Kidney epithelial cell (primary cell): ENCODE results near the gene VWA3A. TPM values are rescaled to one million over a fixed set of nuclear protein-coding genes. Genes with fewer than 3 reads are reported as not detected.
"Not testable (repeated sequence)": the region's sequence is repeated elsewhere in the genome, so short reads cannot be mapped to it uniquely, and the experiment has no call there.

Source experiments
- DNase-seq: peaks from one replicate; pipeline ENCODE4 v3.0.0-alpha.2; 2010; ENCODE audit warnings: low read depth
- H3K27me3 ChIP-seq: 2 replicates; pipeline ENCODE4 v1.6.0; 2011; ENCODE audit warnings: low read length; ENCODE audit not compliant: control insufficient read depth, insufficient read depth
- H3K36me3 ChIP-seq: 2 replicates; pipeline ENCODE4 v1.5.1; 2011; ENCODE audit warnings: low read length; ENCODE audit not compliant: control insufficient read depth, insufficient read depth
- H3K4me3 ChIP-seq: 2 replicates; pipeline ENCODE4 v1.5.1; 2011; ENCODE audit warnings: low read depth, mild to moderate bottlenecking, control low read depth, low read length
- CTCF ChIP-seq: IDR thresholded peaks from 2 replicates; pipeline ENCODE4 v1.5.1; 2011; ENCODE audit warnings: mild to moderate bottlenecking, moderate library complexity, low read length, control low read depth, inconsistent platforms; ENCODE audit not compliant: insufficient read depth, poor library complexity, severe bottlenecking
- total RNA-seq: library from RNA; depleted of rRNA; stranded (reverse); fragments of >200 nt; gene quantifications from 2 replicates; pipeline ENCODE4 v1.2.3, GENCODE V29; 2015

Gene VWA3A
- total RNA-seq, 1 donor from 2014 or later: 0.04 TPM

- TF ChIP-seq CTCF: no peak
- no peak overlapping the region for H3K4me3 ChIP-seq
- H3K36me3 ChIP-seq: no peaks in the 10 kb centered on the region
- DNase-seq: no peak
- peaks cover 4% of the 10 kb centered on the region for H3K27me3 ChIP-seq
These were observed 17.0 kb downstream of the VWA3A start for GRCh38 chr16:22109258-22109898.

DNA sequence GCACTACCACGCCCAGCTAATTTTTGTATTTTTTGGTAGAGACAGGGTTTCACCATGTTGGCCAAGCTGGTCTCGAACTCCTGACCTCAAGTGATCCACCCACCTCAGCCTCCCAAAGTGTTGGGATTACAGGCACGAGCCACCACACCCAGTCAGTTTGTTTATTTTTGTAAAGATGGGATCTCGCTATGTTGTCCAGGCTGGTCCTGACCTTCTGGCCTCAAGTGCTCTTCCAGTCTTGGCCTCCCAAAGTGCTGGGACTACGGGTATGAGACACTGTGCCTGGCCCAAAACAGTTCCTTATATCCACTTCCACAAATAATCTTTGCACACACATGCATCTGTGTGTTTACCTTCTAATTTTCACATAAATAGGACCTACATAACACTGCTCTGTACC, 19.3 kb downstream of the VWA3A start:
- DNase-seq: not testable (repeated sequence)

GRCh38 chr16:22116095-22116700, 23.9 kb downstream of the VWA3A start:
- DNase-seq: no peak
- no peaks in the 10 kb centered on the region for H3K36me3 ChIP-seq
- no peak for TF ChIP-seq CTCF
- H3K4me3 ChIP-seq: no peak overlapping the region
- no peaks in the 10 kb centered on the region for H3K27me3 ChIP-seq

More for the DNA sequence above, 19.3 kb downstream of the VWA3A start:
- H3K4me3 ChIP-seq, H3K27me3 ChIP-seq, H3K36me3 ChIP-seq: not testable (repeated sequence)

GRCh38 chr16:22117609-22118008, 25.3 kb downstream of the VWA3A start:
- H3K4me3 ChIP-seq: no peak overlapping the region
- no peak for DNase-seq
- H3K27me3 ChIP-seq: no peaks in the 10 kb centered on the region
- no peaks in the 10 kb centered on the region for H3K36me3 ChIP-seq
- TF ChIP-seq CTCF: no peak

DNA sequence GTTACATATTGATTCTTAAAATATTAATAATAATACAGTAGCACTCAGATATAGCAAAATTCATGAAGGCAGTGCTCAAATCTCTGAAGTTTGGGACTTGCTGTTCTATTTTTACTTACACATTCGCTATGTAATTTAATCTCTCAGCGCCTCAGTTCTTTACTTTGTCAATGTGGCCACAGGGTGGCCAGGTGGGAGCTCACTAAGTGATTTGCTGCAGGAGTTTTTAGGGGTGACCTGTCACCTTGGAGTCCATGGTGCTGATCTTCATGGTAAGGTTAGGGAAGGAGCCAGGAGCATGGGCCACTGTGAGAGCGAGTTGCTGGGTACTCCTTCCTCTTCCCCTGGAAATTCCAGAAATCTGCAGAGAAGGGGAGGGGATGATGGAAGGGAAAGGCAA, 28.1 kb downstream of the VWA3A start:
- DNase-seq: no peak
- no peaks in the 10 kb centered on the region for H3K27me3 ChIP-seq
- no peak overlapping the region for H3K4me3 ChIP-seq
- H3K36me3 ChIP-seq: no peaks in the 10 kb centered on the region
- no peak for TF ChIP-seq CTCF

GRCh38 chr16:22122239-22122638, 29.9 kb downstream of the VWA3A start:
- TF ChIP-seq CTCF: no peak
- no peak overlapping the region for H3K4me3 ChIP-seq
- no peaks in the 10 kb centered on the region for H3K27me3 ChIP-seq
- DNase-seq: no peak
- H3K36me3 ChIP-seq: no peaks in the 10 kb centered on the region
